ENCODE results near the gene BCL2L11. TPM values are rescaled to one million over a fixed set of nuclear protein-coding genes. Genes with fewer than 3 reads are reported as not detected.

The BCL2L11 gene
- total and polyA plus RNA-seq, 2 experiments from 2014 or later: 10.6 to 22.5 TPM

GRCh38 chr2:111095434-111095833, 25.3 kb upstream of the BCL2L11 start:
- Mint-ChIP-seq H3K36me3 (ENCODE audit: low read depth) (no peaks in the 10 kb centered on the region), H3K4me1 (peaks cover 7% of the 10 kb centered on the region), H3K9me3 (no peaks in the 10 kb centered on the region), H3K27me3 (ENCODE audit: insufficient read depth, low read depth, poor library complexity) (no peaks in the 10 kb centered on the region), H3K27ac (no peak overlapping the region), H3K4me3 (no peak overlapping the region)
- Histone ChIP-seq H3F3A (replicated peaks; ENCODE audit: low read depth) (no peaks in the 10 kb centered on the region), H2AFZ (no peak overlapping the region), H3K27ac (ENCODE audit: low read depth) (no peak overlapping the region), H3K4me2 (no peak overlapping the region), H3K79me2 (replicated peaks; ENCODE audit: insufficient read depth) (no peaks in the 10 kb centered on the region), H3K27me3 (ENCODE audit: insufficient read depth) (no peaks in the 10 kb centered on the region), H3K4me1 (ENCODE audit: insufficient read depth) (no peaks in the 10 kb centered on the region), H4K20me1 (replicated peaks; ENCODE audit: insufficient read depth) (no peaks in the 10 kb centered on the region), H3K4me3 (no peak overlapping the region), H3K9me2 (ENCODE audit: insufficient read depth) (no peaks in the 10 kb centered on the region; the same call in 1 of the 2 replicates), H3K36me3 (ENCODE audit: insufficient read depth) (no peaks in the 10 kb centered on the region)
- DNase-seq (ENCODE audit: low spot score) (no peak), ATAC-seq (no peak)
- TF ChIP-seq ETS1 (IDR thresholded peaks at IDR 0.05): no peak
- no peak for TF ChIP-seq CREB1 (CRISPR knock-in tag; IDR thresholded peaks at IDR 0.05; ENCODE audit: low read depth)
- TF ChIP-seq NANOG (IDR thresholded peaks at IDR 0.05; ENCODE audit: borderline replicate concordance): no peak
- no peak for TF ChIP-seq REST (IDR thresholded peaks at IDR 0.05; ENCODE audit: unreplicated experiment)
- TF ChIP-seq ZNF462 (CRISPR knock-in tag; IDR thresholded peaks at IDR 0.05): no peak
- TF ChIP-seq STAT1 (IDR thresholded peaks at IDR 0.05; ENCODE audit: unreplicated experiment): no peak
